ENCODE results near the gene KIF3A. TPM values are rescaled to one million over a fixed set of nuclear protein-coding genes. Genes with fewer than 3 reads are reported as not detected.

Gene KIF3A
- total RNA-seq, 1 donor from 2014 or later, result 20.0 TPM

DNA sequence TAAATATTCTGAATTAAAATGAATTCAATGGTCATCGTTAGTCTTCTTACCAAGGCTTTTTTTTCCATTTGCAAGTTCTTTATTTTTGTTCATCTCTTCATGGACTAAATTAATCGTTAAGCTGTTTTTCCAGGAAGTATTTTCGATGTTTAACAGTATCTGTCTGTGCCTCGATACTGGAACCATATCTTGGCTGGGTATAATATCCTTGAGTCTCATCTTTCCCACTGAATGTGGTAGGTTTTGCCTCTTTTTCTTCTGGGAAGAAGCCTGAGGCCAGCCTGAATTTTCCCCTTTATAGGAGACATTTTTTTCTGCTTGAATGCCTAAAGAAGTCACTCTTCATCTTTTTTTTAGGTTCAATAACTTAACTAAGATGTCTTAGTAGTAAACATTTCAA, 43.7 kb upstream of the KIF3A start:
- no peak for DNase-seq (ENCODE audit: extremely low spot score, unreplicated experiment)
- no peaks in the 10 kb centered on the region for H3K36me3 Mint-ChIP-seq
- H3K27me3 Mint-ChIP-seq, result peaks cover 33% of the 10 kb centered on the region
- TF ChIP-seq, protein P1, sequence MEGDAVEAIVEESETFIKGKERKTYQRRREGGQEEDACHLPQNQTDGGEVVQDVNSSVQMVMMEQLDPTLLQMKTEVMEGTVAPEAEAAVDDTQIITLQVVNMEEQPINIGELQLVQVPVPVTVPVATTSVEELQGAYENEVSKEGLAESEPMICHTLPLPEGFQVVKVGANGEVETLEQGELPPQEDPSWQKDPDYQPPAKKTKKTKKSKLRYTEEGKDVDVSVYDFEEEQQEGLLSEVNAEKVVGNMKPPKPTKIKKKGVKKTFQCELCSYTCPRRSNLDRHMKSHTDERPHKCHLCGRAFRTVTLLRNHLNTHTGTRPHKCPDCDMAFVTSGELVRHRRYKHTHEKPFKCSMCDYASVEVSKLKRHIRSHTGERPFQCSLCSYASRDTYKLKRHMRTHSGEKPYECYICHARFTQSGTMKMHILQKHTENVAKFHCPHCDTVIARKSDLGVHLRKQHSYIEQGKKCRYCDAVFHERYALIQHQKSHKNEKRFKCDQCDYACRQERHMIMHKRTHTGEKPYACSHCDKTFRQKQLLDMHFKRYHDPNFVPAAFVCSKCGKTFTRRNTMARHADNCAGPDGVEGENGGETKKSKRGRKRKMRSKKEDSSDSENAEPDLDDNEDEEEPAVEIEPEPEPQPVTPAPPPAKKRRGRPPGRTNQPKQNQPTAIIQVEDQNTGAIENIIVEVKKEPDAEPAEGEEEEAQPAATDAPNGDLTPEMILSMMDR (conservative IDR thresholded peaks at IDR 0.05), result no peak
- no peak overlapping the region for H3K4me3 Mint-ChIP-seq
- no peaks in the 10 kb centered on the region for H3K9me3 Mint-ChIP-seq
- no peak overlapping the region for H3K27ac Mint-ChIP-seq
- H3K4me1 Mint-ChIP-seq (ENCODE audit: unreplicated experiment), result peaks cover 2% of the 10 kb centered on the region

DNA sequence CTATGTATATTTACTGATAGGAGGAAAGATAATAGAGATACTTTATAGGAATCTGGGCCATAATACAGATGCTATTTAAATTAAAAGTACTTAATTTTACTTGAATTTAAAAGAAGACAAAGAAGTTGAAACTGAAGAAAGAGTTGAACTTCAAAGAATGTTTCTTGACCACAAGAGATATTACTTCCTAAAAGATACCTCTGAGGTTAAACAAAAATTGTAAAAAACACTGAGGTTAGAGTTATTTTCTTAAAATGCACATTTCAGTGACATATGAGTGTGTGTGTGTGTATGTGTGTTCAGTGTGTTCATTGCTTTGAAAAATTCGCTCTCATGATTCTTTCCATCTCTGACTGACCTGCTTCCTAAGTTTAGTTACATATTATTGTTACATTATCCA, 43.2 kb upstream of the KIF3A start:
- peaks cover 33% of the 10 kb centered on the region for H3K27me3 Mint-ChIP-seq
- H3K4me3 Mint-ChIP-seq, result no peak overlapping the region
- peaks cover 7% of the 10 kb centered on the region for H3K4me1 Mint-ChIP-seq (ENCODE audit: unreplicated experiment)
- no peak overlapping the region for H3K27ac Mint-ChIP-seq
- H3K9me3 Mint-ChIP-seq, result no peaks in the 10 kb centered on the region
- no peaks in the 10 kb centered on the region for H3K36me3 Mint-ChIP-seq
- TF ChIP-seq, protein P1 (conservative IDR thresholded peaks at IDR 0.05), result no peak
- DNase-seq (ENCODE audit: extremely low spot score, unreplicated experiment), result no peak

- Mint-ChIP-seq H3K9me3 (no peaks in the 10 kb centered on the region), H3K27me3 (peaks cover 33% of the 10 kb centered on the region), H3K4me3 (peak overlapping the region; percentile 20)
Observed at GRCh38 chr5:132779961-132780360, 42.6 kb upstream of the KIF3A start.

DNA sequence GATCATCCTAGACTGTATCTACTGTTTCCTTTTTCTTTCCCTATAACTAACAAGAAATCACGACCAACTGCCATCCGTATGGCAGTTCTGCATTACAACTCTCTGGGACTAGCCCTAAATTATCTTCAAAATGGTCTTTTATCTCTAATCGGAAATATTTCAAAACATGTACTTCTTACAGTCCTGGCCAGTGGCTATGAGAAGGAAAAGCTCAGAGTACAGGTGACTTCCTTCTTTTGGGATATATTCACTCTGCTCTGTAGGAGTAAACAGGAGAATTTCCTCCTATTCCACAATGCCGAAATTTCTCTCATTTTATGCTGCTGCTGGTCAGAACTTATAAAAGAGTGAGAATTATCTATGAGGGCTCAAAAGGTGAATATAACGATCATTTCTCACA, 41.5 kb upstream of the KIF3A start:
- Mint-ChIP-seq H3K4me3 (peak overlapping the region; percentile 85), H3K27me3 (peaks cover 33% of the 10 kb centered on the region), H3K9me3 (no peaks in the 10 kb centered on the region), H3K4me1 (ENCODE audit: unreplicated experiment) (peaks cover 13% of the 10 kb centered on the region), H3K36me3 (no peaks in the 10 kb centered on the region), H3K27ac (no peak overlapping the region)
- TF ChIP-seq, protein P1 (conservative IDR thresholded peaks at IDR 0.05), result no peak
- no peak for DNase-seq (ENCODE audit: extremely low spot score, unreplicated experiment)

More at GRCh38 chr5:132779961-132780360, 42.6 kb upstream of the KIF3A start:
- no peak for DNase-seq (ENCODE audit: extremely low spot score, unreplicated experiment)
- H3K4me1 Mint-ChIP-seq (ENCODE audit: unreplicated experiment), result peaks cover 11% of the 10 kb centered on the region
- no peaks in the 10 kb centered on the region for H3K36me3 Mint-ChIP-seq
- TF ChIP-seq, protein P1 (conservative IDR thresholded peaks at IDR 0.05), result no peak
- no peak overlapping the region for H3K27ac Mint-ChIP-seq

DNA sequence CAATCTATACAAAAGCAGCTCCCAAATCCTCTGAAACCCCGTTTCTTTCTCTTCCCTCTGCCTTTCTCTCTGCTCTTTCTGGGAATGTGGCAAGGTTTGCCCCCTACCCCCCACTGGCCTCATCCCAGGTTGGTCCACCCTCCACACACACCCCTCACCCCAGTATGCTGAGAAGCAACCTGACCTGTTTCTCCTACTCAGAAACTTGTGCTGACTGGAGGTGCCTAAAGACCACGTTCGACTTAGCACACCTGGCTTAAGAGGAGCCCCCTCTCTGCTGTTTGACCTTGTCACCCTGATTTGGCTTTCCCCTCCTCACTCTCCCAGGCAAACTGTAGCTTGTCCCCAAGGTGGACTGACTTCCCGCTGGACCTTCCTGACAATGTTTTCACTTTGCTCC, 40.8 kb upstream of the KIF3A start:
- H3K27me3 Mint-ChIP-seq, result peaks cover 33% of the 10 kb centered on the region
- H3K36me3 Mint-ChIP-seq, result no peaks in the 10 kb centered on the region
- H3K4me1 Mint-ChIP-seq (ENCODE audit: unreplicated experiment), result peaks cover 19% of the 10 kb centered on the region
- peak overlapping the region; percentile 77 for H3K27ac Mint-ChIP-seq
- TF ChIP-seq, protein P1 (conservative IDR thresholded peaks at IDR 0.05), result no peak
- H3K9me3 Mint-ChIP-seq, result no peaks in the 10 kb centered on the region
- DNase-seq (ENCODE audit: extremely low spot score, unreplicated experiment), result no peak
- H3K4me3 Mint-ChIP-seq, result peak overlapping the region; percentile 85

Measured in type B pancreatic cell (in vitro differentiated cells).